ENCODE results near the gene TRAK2.

- no peak for TF ChIP-seq CTCF (IDR thresholded peaks at IDR 0.05)
- no peak for TF ChIP-seq POLR2A (IDR thresholded peaks at IDR 0.05)
These were observed 1.0 kb upstream of the TRAK2 start for GRCh38 chr2:201452058-201452921.
